AG08395 (cell line): Measurements from ENCODE around the gene ZBED4.
"Not testable (repeated sequence)": the region's sequence is repeated elsewhere in the genome, so short reads cannot be mapped to it uniquely, and the experiment has no call there.

Experiments
- DNase-seq: peaks from one replicate; pipeline ENCODE4 v3.0.0; 2012; ENCODE audit warnings: mixed read lengths, low spot score

ZBED4 gene

DNA sequence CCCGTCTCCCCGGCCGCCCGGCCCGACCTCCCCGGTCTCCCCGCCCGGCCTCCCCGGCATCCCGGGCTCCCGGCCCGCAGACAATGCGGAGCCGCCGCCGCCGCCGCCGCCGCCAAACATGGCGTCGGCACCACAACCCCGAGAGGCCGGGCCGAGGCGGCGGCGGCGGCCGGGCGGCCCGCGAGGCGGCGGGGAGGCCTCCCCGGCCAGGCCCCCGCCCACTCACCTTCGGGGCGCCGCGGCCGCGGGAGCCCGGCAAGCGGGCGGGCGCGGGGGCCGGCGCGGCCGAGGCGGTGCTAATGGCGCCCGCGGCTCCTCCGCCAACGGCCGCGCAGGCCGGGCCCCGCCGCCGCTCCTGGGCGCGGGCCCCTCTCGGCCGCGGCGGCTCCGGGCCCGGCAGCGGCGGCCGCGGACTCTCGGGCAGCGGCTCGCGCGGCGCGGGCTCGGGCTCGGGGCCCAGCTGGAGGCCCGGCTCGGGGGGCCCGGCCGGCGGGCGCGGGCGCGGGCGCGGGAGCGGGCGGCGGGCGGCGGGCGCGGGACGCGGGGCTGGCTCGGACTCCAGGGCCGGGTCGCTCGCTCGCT is 26.3 kb upstream of the ZBED4 start:
- DNase-seq, result peak; percentile 32

DNA sequence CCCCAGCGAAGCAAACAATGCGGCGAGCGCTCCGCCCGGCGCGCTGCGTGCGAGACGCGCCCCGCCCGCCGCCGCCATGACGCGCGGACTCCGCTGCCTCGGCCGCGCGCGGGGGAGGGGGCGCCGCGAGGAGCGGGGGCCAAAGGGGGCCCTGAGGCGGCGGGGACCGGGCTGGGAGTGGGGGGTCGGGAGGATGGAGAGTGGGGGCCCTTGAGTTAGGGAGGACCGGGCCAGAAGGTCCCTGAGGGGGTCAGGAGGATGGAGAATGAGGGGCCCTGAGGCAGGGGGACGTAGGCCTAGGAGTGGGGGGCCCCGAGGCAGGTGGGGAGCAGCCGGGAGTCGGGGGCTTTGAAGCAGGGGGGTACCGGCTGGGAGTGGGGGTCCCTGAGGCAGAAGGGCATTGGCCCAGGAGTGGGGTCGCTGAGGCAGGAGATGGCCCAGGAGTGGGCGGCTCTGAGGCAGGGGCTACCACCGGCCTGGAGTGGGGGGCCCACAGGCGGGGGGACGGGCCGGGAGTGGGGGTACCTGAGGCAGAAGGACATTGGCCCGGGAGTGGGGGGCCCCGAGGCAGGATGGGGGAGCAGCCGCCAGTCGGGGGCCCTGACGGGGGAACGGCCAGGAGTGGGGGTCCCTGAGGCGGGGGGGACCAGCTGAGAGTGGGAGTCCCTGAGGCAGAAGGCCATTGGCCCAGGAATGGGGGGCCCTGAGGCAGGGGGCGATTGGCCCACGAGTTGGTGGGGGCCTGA is 25.6 kb upstream of the ZBED4 start, which contains the start of gene BRD1:
Gene BRD1, minus strand, starts transcription at position 21 of the 746 bp plus-strand sequence. CDS start 3,556 bp downstream, outside the sequence.
- peak; percentile 72 for DNase-seq

DNA sequence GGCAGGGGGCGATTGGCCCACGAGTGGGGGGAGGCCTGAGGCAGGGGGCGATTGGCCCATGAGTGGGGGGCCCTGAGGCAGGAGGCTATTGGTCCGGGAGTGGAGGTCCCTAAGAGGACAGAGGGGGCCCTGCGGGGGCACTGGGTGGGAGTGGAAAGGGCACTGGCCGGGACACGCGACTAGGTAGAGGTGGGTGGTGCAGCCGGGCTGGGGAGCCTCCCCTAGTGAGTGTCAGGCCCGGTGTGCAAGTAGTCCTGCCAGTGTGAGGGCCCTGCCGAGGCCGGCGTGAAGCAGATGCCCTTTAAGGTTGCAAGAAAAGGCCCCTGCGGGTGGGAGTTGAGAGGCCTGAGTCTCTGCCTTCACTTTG is 25.1 kb upstream of the ZBED4 start:
- no peak for DNase-seq

DNA sequence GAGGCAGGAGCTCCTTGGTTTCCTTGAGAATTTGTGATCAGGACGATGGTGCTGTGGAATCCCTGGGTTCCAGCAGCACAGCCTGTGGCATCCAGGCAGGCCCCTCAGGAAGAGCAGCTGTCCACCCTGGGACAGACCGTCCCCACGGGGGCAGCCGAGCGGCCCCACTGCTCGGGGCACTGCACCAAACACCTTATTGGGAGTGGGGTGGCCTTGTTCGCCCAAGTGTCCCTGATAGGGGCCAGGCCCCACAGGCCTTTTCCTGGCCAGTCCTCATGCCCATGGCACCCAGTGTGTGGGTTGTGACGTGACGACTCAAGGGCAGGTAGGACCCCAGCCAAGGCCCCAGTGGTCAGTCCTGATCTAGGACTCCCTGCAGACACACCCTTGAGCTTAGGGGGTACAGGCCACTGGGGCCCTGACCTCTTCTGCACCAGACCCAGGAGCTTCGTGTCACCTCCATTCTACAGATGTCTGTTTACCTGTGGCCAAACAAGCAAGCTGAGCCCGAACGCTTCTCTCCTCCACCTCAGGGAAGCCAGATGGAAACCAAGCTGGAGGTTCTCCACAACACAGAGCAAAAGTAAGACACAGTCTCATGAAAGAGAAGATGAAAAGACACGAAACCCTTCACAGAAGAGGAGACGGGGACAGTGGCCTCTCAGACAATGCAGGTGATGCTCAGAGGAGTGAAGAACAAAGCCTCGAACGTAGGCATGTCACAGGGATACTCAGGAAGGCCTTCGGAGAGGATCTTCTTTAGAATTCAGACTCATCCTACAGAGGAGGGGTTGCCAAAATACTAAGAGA is 24.4 kb upstream of the ZBED4 start:
- DNase-seq, result no peak

DNA sequence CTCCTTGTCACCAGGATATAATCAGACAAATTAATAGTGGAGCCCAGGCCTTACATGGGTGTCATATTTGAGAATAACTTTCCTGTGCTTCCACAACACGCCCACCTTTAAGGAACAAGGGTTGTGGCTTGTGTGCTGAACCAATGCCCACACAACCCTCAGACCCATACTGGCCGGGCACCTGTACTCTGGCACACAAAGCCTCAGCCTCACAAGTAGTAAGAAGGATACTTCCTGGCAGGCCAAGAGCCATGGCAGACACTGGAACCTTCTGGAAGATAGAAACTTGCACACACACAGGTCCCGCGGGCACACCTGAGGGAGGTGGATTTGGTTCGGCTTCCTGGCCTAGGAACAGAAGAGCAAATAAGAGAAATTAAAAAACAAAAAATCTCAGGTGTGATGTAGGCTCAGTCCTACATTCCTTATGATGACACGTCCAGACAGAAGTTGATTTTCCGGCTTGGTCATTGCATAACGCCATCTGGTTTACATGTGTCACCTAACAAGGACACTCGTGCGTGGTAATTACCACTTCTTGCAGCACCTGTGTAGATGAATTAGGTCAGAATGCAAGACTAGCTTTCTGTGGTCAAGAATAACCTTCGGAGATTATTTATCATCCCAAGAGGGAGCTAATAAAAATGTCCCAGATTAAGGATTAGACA is 20.2 kb upstream of the ZBED4 start:
- DNase-seq, result no peak

DNA sequence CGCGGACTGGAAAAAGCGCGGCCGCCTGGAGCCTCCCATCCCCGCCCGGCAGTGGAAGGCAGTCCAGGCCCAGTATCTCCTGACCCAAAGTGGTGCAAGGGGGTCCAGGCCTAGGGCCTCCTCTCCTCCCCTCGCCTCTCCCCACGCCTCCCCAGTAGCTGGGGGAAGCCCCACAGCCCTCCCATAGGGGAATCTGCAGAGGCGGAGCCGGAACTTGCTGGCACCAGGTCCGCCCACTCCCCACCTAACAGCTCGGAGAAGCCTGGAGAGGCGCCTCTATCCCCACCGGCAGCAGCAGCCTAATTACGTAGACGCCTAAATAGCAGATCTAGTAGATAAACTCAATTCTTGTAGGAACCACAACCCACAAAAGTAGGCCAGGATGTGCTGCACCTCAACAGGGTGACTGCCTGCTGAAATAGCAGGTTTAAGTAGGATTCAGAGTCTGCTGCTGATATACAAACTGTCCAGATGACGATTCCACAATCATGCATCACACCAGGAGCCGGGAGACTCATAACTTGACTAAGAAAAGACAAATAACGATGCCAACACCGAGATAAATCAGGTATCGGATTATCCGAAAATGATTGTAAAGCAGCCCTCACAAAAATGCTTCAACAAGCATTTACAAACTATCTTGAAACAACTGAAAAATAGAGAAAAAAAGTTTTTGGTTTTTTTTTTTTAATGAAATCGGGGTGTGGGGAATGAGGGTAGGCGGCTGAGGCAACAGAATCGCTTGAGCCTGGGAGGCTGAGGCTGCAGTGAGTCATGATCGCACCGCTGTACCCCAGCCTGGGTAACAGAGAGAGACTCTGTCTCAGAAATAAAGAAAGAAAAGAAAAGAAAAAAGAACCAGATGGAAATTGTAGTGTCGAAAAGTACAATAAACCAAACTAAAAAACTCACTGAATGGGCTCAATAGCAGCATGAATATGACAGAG is 14.6 kb upstream of the ZBED4 start:
- DNase-seq, result no peak

DNA sequence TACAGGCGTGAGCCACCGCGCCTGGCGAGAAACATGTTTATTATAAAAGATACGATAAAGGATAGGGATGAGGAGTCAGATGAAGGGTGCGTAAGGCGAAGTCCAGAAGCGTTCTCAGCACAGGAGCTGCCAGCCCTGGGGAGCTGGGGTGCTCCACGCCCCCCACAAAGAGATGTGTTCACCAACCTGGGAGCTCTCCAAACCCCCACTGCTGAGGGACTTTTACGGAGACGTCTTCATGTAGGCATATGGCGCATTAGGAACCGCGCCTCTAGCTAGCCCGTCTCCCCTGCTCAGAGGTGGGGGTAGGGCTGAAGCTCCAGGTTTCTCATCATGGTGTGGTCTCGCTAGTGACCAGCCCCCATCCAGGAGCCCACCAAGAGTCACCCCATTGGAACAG is 8.4 kb upstream of the ZBED4 start:
- DNase-seq, result no peak

DNA sequence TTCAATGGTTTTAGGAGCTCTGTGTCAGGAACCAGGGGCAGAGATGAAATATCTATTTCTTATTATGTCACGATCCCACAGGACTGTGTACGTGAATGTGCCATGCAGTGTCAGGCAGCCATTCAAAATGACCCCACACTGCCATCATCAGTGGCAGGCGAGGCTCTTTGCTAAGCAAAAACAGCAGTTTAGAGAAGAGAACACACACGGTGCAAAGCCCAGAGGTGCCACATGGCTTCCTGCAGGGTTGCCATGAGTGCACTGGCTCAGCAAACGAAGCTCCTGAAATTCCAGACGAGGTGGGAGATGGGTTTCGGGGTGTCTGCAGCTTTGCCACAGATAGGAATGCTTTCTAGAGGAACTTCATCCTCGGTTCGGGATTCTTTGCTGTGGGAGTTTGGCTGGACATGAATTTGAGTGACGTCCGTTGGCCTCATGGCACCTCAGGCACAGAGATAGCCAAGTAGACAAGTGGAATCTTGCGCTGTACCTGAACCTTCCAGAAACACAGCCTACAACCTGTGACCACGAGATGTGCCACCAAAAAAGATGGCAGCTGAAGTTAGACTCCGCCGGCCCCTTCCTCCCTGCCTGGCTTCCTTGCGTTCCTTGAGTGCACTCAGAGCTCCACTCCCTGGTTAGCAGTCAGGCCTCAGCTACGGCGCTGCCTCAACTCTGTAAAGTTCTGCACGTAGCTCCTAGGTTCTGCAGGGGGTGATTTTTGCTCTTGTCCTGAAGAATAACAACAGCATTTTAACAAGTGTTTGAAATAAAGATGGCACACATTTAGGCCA is 7.8 kb upstream of the ZBED4 start:
- no peak for DNase-seq

DNA sequence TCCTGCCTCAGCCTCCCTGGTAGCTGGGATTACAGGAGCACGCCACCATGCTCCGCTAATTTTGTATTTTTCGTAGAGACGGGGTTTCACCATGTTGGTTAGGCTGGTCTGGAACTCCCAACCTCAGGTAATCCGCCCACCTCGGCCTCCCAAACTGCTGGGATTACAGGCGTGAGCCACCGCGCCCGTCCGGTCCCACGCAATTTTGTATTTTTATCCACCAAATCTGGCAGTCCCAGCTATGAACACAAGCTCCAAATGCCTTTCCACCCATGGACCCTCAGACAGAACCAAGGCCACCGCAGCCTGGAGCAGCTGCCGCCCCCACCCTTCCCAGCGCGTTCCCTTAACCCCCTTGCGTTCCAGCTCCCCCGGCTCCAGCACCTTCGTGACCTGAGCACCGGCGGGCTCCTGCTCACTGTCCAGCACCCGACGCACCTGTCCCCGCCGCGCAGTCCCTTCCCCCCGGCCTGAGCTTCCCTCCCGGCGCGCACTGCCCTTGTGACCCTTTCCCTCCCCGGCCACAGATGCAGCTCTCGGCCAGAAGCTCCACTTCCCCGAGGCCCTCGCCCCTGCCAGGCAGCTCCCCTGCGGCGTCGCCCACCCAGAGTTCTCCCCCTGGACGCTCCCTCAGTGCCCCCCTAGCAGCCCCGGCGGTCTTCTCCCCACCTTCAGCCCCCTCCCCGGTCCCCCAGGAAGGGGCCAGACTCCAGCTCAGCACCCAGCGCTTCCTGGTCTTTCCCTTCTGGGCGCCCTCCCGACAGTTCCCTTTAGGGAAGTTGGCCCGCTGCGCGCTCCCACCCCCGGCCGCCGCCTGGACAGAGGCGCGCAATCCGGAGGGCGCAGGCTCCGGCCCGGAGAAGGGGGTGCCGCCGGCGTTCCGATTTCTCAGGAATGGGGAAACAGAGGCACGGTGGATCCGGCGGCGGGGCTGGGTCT is 5.6 kb upstream of the ZBED4 start:
- DNase-seq, result no peak

DNA sequence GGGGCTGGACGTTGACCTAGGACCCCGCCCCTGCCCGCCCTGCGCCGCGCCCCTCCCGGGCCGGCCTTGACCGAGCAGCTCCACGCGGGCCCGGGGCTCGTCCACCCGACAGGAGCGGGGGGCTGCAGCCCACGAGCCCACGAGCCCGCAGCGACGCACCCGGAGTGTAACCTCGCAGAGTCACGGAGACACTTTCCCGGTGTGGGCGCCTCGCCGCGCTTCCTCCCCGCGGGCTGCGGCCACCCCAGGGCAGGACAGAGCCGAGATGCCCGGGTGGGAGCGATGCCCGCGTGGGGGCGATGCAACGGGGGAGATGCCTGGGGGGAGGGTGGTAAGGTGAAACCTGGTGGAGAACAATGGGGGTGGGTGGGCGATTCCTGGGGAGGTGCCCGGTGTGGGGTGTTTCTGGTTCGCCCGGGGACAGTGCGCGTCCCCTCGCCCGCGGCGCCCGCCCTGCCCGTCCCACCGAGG is 4.9 kb upstream of the ZBED4 start:
- no peak for DNase-seq

DNA sequence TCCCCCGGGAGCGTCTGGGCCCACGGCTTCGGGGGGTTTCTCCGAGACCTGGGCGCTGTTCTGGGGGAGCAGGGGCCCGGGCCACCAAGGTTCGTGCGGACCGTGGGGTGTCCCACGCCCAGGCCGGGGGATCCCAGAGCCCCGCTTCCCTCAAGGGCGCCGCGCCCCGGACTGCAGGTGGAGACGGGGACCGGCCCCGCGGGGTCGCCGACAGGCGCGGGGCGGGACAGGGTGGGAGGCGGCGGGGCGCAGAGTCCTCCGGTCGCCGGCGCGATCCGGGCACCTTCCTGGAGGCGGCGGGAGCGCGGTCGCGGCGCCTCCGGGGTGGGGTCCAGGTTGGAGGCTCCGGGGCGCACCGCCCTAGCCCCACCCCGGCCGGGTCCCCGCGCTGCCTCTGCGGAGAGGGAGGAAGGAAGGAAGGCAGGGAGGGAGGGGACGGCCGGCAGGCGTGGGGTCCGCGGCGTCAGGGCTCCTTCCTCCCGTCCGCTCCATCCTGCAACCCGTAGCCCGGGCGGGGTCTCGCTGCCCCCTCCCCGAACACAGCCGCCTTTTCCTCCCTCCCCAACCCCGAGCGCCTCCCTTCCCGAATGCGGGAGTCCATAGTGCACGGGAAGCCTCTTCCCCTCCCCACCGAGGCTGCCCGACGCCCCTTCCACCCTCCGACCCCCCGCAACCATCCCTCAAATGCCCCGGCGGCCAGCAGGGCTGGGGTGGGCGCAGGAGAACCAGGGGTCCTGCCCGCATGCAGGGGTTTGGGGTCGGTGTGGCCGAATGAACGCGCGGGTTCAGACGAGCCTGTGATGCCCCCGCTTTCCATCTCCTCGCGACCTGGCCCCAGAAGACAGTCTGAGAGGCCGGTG is 4.3 kb upstream of the ZBED4 start:
- DNase-seq, result no peak

DNA sequence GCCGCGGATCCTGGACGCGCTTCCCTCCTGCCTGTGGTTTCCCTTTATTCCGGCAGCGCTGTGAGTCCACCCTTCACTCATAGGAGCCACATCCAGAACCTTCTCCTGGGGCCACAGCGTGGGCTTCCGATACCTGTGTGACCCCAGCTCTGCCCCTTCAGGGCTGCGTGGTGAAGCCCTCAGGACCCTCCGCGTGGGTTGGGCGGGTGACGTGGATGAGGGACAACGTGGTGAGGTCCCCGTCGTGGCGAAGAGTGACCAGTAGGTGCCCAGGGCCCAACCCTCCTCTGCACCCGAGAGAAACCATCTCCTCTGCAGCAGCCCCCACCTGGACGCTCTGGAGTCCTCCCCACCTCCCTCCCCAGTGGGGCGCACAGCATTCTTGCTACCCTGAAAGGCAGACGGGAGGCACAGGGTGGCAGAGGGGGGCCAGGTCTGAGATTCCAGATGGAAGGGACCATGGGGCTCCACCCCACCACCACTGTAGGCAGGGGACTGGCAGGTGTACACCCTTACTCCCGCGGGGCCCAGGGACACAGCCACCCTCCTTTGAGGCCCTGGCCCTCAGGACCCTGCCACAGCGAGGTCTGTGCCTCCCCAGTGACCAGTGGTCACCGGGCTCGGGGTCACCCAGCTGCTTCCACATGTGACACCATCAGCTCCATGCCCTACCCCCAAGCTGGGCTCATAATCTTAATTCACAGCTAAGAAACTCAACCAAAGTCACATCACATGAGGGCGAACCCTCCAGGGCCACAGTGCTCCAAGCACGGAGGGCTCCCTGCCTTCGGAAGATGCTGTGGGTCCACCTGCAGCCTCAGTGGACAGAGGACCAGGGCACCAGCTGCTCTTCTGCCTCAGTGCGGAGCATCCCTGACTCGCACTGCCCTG is 3.4 kb upstream of the ZBED4 start:
- DNase-seq, result no peak

DNA sequence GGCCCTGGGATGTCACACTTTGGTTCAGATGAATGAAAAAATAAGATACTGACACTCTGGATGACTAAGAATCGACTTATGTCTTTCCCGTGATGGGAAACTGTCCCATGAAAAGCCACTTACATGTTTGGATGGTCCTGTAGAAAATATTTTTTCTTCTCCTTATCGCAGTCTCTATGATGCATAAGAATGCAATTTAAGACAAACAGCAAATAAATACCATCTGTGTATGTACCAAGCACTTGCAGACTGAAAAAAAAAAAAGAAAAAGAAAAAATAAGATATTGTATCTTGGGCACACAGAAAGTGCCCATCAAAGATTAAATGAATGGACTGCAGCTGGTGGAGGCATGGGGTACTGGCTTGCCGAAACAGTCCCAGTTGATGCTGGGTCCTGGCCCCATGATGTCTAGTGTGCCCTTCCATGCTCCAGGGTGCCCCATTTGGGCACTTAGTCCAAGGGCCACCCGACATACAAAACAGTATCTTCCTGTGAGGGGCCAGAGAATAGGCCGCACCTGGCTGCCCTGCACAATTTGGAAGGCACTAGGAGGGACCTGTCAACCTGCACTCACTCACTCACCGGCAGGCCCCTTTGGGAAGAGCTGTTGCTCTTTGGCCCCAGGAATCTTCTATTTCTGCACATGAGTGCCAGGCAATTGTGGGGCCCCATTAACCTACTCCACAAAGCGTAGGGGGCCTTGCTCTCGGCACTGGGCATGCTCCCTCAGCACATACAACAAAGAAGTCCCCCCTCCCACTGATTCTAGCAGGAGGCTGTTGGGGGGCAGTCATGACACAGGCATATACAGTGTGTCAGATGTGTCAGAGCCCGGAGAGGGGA is 2.5 kb upstream of the ZBED4 start:
- DNase-seq, result no peak

DNA sequence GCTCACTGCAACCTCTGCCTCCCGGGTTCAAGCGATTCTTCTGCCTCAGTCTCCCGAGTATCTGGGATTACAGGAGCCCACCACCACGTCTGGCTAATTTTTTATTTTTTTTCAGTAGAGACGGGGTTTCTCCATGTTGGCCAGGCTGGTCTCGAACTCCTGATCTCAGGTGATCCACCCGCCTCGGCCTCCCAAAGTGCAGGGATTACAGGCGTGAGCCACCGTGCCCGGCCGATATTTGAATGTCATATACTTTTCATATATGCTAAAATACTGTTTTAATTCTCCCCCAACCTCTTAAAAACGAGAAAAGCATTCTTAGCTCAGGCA is 1.1 kb upstream of the ZBED4 start:
- DNase-seq, result not testable (repeated sequence)

DNA sequence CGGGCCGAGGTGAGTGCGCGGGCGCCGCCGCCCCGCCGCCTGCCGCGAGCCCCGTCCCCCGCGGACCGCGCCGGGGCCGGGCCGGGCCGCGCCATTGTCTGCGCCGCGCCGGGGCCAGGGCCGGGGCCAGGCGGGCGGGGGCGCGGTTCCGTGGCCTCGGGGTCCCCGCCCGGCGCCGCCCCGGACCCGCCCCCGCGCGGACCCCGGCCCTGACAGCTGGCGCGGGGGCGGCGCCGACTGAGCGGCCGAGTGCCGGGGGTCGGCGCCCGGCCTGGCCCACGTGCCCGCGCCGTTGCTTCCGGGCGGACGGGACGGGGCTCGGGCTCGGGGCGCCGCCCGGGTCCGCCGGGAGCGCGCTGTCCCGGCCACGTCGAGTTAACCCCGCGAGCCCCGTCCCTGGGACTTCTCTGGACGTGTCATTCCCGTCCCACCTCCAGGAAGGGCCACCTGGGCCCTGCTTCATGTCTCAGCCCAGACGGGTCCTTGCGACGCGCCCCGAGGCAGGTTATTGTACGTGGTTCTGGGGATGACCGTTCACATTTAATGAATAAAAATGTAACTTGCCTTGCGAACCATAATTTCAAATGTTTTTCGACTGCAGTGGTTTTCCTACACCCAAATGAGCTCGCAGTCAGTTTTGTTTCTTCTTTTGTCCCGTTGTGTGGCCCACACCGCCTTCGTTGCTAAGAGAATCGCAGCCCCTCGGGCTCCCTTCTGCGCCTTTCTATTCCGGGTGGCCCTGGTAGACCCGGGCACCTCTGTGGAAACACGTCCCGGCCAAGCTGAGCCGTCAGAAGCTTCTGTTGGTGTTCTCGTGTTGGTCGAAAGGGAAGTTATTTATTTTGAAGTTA is 562 bp downstream of the ZBED4 start:
- peak; percentile 24 for DNase-seq
